Islet of Langerhans (tissue), 1 donor: ENCODE measurements around the gene SLC4A5.

Source experiments
- FAIRE-seq: peaks from one replicate; lab custom pipeline; 2011; peaks lifted over from hg19 to GRCh38; lab: Jason Lieb, UNC

The SLC4A5 gene

GRCh38 chr2:74343316-74343715 is at the start of gene SLC4A5:
Gene SLC4A5 (minus strand): TSS chr2:74343416. CDS start chr2:74315023, 28,393 bp downstream.
- FAIRE-seq: no peak

GRCh38 chr2:74392449-74392743 is 49.2 kb upstream of the SLC4A5 start:
- FAIRE-seq: no peak

GRCh38 chr2:74391580-74392448 is 48.6 kb upstream of the SLC4A5 start:
- FAIRE-seq: no peak

GRCh38 chr2:74391209-74391579 is 48.0 kb upstream of the SLC4A5 start:
- FAIRE-seq: no peak

- no peak for FAIRE-seq
These were observed 47.4 kb upstream of the SLC4A5 start for GRCh38 chr2:74390606-74391005.

- FAIRE-seq: no peak
These were observed 44.1 kb upstream of the SLC4A5 start for GRCh38 chr2:74387346-74387745.

GRCh38 chr2:74385396-74385795 is 42.2 kb upstream of the SLC4A5 start:
- no peak for FAIRE-seq

- FAIRE-seq: no peak
These were observed 40.8 kb upstream of the SLC4A5 start for GRCh38 chr2:74384051-74384450.

GRCh38 chr2:74383254-74383653 is 40.0 kb upstream of the SLC4A5 start:
- no peak for FAIRE-seq

GRCh38 chr2:74381751-74382150 is 38.5 kb upstream of the SLC4A5 start:
- FAIRE-seq: no peak

GRCh38 chr2:74379851-74380789 is 36.9 kb upstream of the SLC4A5 start, which contains the start of gene DCTN1:
Gene DCTN1 (minus strand): TSS chr2:74380311. CDS start chr2:74380037, 274 bp downstream.
- no peak for FAIRE-seq

- no peak for FAIRE-seq
These were observed 34.8 kb upstream of the SLC4A5 start for GRCh38 chr2:74378007-74378406.

- FAIRE-seq: no peak
These were observed 32.6 kb upstream of the SLC4A5 start for GRCh38 chr2:74375838-74376237.

- peak; percentile 81 for FAIRE-seq
These were observed 31.4 kb upstream of the SLC4A5 start for GRCh38 chr2:74374509-74375205.

- FAIRE-seq: no peak
These were observed 30.8 kb upstream of the SLC4A5 start for GRCh38 chr2:74373985-74374384.

GRCh38 chr2:74373221-74373676 is 30.0 kb upstream of the SLC4A5 start:
- no peak for FAIRE-seq

GRCh38 chr2:74372674-74373073 is 29.5 kb upstream of the SLC4A5 start:
- no peak for FAIRE-seq

- no peak for FAIRE-seq
These were observed 28.2 kb upstream of the SLC4A5 start for GRCh38 chr2:74371421-74371820.

GRCh38 chr2:74369976-74370375 is 26.8 kb upstream of the SLC4A5 start:
- FAIRE-seq: no peak

- FAIRE-seq: no peak
These were observed 25.3 kb upstream of the SLC4A5 start for GRCh38 chr2:74368499-74368898.

- FAIRE-seq: no peak
These were observed 24.6 kb upstream of the SLC4A5 start for GRCh38 chr2:74367789-74368188.

GRCh38 chr2:74366036-74366435 is 22.8 kb upstream of the SLC4A5 start:
- FAIRE-seq: no peak
